Activated T-helper 1 cell treated with anti-CD3 and anti-CD28 coated beads, Interleukin-12 subunit alpha, Interleukin-12 subunit beta, Interleukin-2, Interleukin-4 antibody, amounts not matched to agents 30 ng/mL and 10 ng/mL and 1 ng/mL, durations not matched to agents 14 hours and 24 hours and 36 hours (primary cell): Measurements from ENCODE around the gene FRMD4B. TPM values are rescaled to one million over a fixed set of nuclear protein-coding genes. Genes with fewer than 3 reads are reported as not detected.
"Not testable (repeated sequence)": the region's sequence is repeated elsewhere in the genome, so short reads cannot be mapped to it uniquely, and the experiment has no call there.

ENCODE experiments used
- DNase-seq: peaks from one replicate; pipeline ENCODE4 v3.0.0; 2021; ENCODE audit warnings: low spot score
- H3K27ac Mint-ChIP-seq: one replicate; pipeline ENCODE4 v1.8.0; 2021; ENCODE audit warnings: mild to moderate bottlenecking, mixed read lengths
- H3K27me3 Mint-ChIP-seq: one replicate; pipeline ENCODE4 v1.8.0; 2022; ENCODE audit warnings: mild to moderate bottlenecking, moderate library complexity, mixed read lengths; ENCODE audit not compliant: insufficient read depth
- H3K36me3 Mint-ChIP-seq: one replicate; pipeline ENCODE4 v1.8.0; 2021; ENCODE audit warnings: low read depth, mixed read lengths
- H3K4me1 Mint-ChIP-seq: one replicate; pipeline ENCODE4 v1.8.0; 2021; ENCODE audit warnings: low read depth, mixed read lengths
- H3K4me3 Mint-ChIP-seq: one replicate; pipeline ENCODE4 v1.8.0; 2021; ENCODE audit warnings: mild to moderate bottlenecking, moderate library complexity, mixed read lengths
- H3K9me3 Mint-ChIP-seq: one replicate; pipeline ENCODE4 v1.8.0; 2021; ENCODE audit warnings: mixed read lengths
- intact Hi-C: fragments of 100-400 bp; cut with micrococcal nuclease; formaldehyde crosslinking; loops from one replicate; pipeline ENCODE4 v1.15.1; 2024
- total RNA-seq: library from RNA; stranded (reverse); gene quantifications from 2 replicates; pipeline ENCODE4 v1.2.3, GENCODE V29; 2022

Gene FRMD4B
- total RNA-seq, 1 donor from 2014 or later: 83.6 TPM

GRCh38 chr3:69324362-69325025 lies 61.4 kb downstream of the FRMD4B start:
- H3K4me1 Mint-ChIP-seq: peaks cover 56% of the 10 kb centered on the region
- peaks cover 1% of the 10 kb centered on the region for H3K27me3 Mint-ChIP-seq
- DNase-seq: no peak
- no peak overlapping the region for H3K4me3 Mint-ChIP-seq
- intact Hi-C loops: loop anchor here (1.0 to 10.0 kb wide), 8 partner anchors 29 to 620 kb away; no protein-coding TSS in a partner anchor
- peak overlapping the region; percentile 85 for H3K27ac Mint-ChIP-seq
- no peaks in the 10 kb centered on the region for H3K9me3 Mint-ChIP-seq
- peaks cover 3% of the 10 kb centered on the region for H3K36me3 Mint-ChIP-seq

- no peak overlapping the region for H3K27ac Mint-ChIP-seq
- no peak overlapping the region for H3K4me3 Mint-ChIP-seq
- H3K36me3 Mint-ChIP-seq: peaks cover 3% of the 10 kb centered on the region
- DNase-seq: no peak
- H3K27me3 Mint-ChIP-seq: peaks cover 1% of the 10 kb centered on the region
- no peaks in the 10 kb centered on the region for H3K9me3 Mint-ChIP-seq
- intact Hi-C loops: loop anchor here (1.0 to 10.0 kb wide), 7 partner anchors 29 to 621 kb away; no protein-coding TSS in a partner anchor
- peaks cover 55% of the 10 kb centered on the region for H3K4me1 Mint-ChIP-seq
Measured at GRCh38 chr3:69323941-69324340, 61.9 kb downstream of the FRMD4B start.

DNA sequence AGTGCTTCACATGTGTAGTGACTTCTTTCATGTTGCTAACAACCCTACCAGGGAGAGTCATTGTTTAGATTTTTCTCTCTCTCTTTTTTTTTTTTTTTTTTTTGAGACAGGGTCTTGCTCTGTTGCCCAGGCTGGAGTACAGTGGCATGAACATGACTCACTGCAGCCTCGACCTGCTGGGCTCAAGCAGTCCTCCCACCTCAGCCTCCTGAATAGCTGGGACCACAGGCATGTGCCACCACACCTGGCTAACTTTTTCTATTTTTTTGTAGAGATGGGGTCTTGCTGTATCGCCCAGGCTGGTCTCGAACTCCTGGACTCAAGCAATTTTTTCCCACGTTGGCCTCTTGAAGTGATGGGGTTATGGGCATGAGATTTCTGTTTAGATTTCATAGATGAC lies 63.4 kb downstream of the FRMD4B start:
- H3K27me3 Mint-ChIP-seq, H3K4me3 Mint-ChIP-seq, H3K36me3 Mint-ChIP-seq, DNase-seq, H3K9me3 Mint-ChIP-seq: not testable (repeated sequence)
- intact Hi-C loops: loop anchor here (5.0 to 10.0 kb wide), 2 partner anchors 220 to 622 kb away; no protein-coding TSS in a partner anchor
- Mint-ChIP-seq H3K27ac (peak overlapping the region; percentile 4), H3K4me1 (peaks cover 41% of the 10 kb centered on the region)

GRCh38 chr3:69322158-69322509 lies 63.8 kb downstream of the FRMD4B start:
- Mint-ChIP-seq H3K4me3 (no peak overlapping the region), H3K36me3 (no peaks in the 10 kb centered on the region), H3K27ac (no peak overlapping the region), H3K4me1 (peaks cover 37% of the 10 kb centered on the region), H3K27me3 (peaks cover 1% of the 10 kb centered on the region), H3K9me3 (no peaks in the 10 kb centered on the region)
- no peak for DNase-seq
- intact Hi-C loops: loop anchor here (5.0 to 10.0 kb wide), 2 partner anchors 220 to 623 kb away; no protein-coding TSS in a partner anchor

DNA sequence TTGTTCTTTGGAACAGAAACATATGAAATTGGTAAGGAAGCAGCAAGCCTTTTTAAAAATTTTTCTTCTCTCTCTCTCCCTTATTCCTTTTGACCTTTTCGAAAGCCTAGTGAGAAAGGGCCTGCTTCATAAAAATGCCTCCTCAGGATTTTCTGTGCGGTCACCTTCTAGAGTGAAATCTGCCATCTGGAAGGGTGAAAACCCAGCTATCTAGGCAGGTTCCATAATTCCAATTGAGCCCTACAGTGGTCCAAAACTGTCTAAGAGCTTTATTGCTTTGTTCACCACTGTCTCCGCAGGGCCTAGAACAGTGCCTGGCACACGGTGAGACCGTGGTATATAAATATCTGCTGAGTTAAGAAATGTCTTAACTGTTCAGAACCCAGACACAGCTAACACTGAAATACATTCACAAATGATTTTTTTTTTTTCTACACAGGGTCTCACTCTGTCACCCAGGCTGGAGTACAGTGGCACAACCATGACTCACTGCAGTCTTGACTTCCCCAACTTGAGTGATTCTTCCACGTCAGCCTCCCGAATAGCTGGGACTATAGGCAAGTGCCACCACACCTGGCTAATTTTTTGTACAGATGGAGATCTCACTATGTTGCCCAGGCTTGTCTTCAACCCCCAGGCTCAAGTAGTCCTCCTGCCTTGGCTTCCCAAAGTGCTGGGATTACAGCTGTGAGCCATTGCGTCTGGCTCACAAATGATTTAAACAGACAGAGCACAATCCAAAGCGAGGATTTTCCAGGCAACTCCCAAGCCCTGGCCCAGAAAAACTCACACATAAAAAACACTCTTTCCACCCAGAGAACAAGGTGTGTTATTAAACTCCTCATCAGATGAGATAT lies 64.4 kb downstream of the FRMD4B start:
- intact Hi-C loops: loop anchor here (5.0 to 10.0 kb wide), 2 partner anchors 221 to 623 kb away; no protein-coding TSS in a partner anchor
- Mint-ChIP-seq H3K36me3 (no peaks in the 10 kb centered on the region), H3K27me3 (peaks cover 1% of the 10 kb centered on the region), H3K9me3 (no peaks in the 10 kb centered on the region), H3K4me1 (peaks cover 32% of the 10 kb centered on the region), H3K4me3 (no peak overlapping the region), H3K27ac (no peak overlapping the region)
- no peak for DNase-seq

DNA sequence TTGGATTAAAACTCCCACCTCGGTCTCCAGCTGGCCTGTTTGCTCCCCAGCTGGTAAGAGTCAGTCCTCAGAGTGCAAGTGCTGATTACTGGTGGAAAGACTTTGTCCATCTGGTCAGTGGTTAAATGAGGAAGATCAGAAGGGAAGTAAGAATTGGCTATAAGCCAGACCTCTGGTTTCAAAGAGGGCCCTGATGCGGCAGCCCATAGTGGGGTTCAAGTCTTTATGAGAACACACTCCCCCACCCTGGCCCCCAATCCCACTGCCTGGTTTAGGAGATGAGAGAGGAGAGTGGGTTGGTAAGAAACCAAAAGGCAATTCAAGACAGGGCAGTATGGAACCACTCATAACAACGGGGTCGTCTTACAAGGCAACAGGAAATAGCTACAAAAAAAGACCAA lies 65.0 kb downstream of the FRMD4B start:
- intact Hi-C loops: loop anchor here (5.0 to 10.0 kb wide), 2 partner anchors 221 to 624 kb away; no protein-coding TSS in a partner anchor
- Mint-ChIP-seq H3K27me3 (peaks cover 1% of the 10 kb centered on the region), H3K4me1 (peaks cover 32% of the 10 kb centered on the region), H3K4me3 (no peak overlapping the region), H3K36me3 (no peaks in the 10 kb centered on the region), H3K9me3 (no peaks in the 10 kb centered on the region), H3K27ac (no peak overlapping the region)
- no peak for DNase-seq

DNA sequence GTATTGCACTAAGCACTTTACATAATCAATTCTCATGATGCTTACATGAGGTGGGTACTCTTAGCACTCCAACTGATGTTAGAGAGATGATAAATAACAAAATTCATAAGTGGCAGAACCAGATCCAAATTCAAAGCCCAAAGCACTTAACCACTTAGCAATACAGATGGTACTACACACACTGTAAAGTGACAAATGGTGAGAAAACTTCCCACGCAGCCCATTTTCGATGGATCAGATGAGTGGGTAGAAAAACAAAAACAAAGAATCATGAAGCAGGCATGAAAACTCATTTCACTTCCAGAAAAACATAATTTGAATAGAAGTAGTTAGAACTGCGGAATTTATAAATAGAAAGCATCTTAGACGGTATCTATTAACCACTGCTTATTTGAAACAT lies 66.2 kb downstream of the FRMD4B start:
- no peak for DNase-seq
- intact Hi-C loops: loop anchor here (5.0 to 10.0 kb wide), 2 partner anchors 223 to 625 kb away; no protein-coding TSS in a partner anchor
- peaks cover 1% of the 10 kb centered on the region for H3K27me3 Mint-ChIP-seq
- no peak overlapping the region for H3K4me3 Mint-ChIP-seq
- no peak overlapping the region for H3K27ac Mint-ChIP-seq
- peaks cover 19% of the 10 kb centered on the region for H3K4me1 Mint-ChIP-seq
- no peaks in the 10 kb centered on the region for H3K36me3 Mint-ChIP-seq
- H3K9me3 Mint-ChIP-seq: no peaks in the 10 kb centered on the region

GRCh38 chr3:69318410-69318809 lies 67.5 kb downstream of the FRMD4B start:
- Mint-ChIP-seq H3K27ac (no peak overlapping the region), H3K36me3 (no peaks in the 10 kb centered on the region), H3K9me3 (no peaks in the 10 kb centered on the region), H3K4me3 (no peak overlapping the region), H3K4me1 (peaks cover 11% of the 10 kb centered on the region), H3K27me3 (peaks cover 1% of the 10 kb centered on the region)
- no peak for DNase-seq
- intact Hi-C loops: no loop called here

DNA sequence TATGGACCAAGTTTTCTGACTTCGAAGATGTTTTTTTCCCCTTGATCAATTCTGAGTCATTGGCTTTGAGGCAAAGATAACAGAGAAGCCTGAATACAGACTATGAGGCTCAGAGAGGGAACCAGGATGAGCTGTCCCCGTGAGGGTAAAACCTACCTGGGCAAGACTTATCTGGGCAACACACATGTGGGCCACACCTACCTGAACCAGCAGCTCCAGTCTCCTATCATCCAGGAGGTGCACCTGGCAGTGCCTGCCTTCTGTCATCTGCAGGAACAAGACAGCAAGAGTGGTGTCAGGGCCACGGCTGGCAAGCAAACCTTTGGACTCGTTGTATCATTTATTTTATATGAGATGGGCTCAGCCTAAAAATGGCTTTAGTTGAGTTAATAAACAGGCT lies 72.6 kb downstream of the FRMD4B start:
- Mint-ChIP-seq H3K27ac (no peak overlapping the region), H3K4me3 (no peak overlapping the region), H3K36me3 (no peaks in the 10 kb centered on the region), H3K9me3 (no peaks in the 10 kb centered on the region), H3K4me1 (peaks cover 6% of the 10 kb centered on the region), H3K27me3 (no peaks in the 10 kb centered on the region)
- no peak for DNase-seq
- intact Hi-C loops: no loop called here

DNA sequence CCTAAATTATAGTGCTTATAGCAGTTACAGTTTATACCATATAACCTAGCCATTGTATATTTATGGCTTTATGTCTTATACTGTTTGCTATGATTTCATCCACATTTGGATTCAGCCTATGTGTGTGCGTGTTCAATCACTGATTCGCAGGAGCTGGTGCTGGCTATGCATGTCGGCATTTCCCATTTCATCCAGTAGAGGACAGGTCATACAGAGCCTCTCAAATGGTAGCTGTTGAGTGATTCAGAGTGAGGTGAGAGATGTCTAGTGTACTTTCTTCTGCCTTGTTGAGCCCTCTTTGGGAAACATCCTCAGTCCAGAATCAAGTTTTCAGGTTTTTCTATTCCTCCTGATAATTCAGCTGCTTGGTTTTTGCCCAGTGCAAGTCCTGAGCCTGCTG lies 76.1 kb downstream of the FRMD4B start:
- Mint-ChIP-seq H3K27me3 (no peaks in the 10 kb centered on the region), H3K36me3 (no peaks in the 10 kb centered on the region), H3K4me3 (no peak overlapping the region), H3K27ac (no peak overlapping the region), H3K4me1 (peaks cover 21% of the 10 kb centered on the region), H3K9me3 (no peaks in the 10 kb centered on the region)
- intact Hi-C loops: loop anchor here (1.0 kb wide), 1 partner anchor 100 kb away; no protein-coding TSS in a partner anchor
- no peak for DNase-seq

GRCh38 chr3:69306239-69307185 lies 79.4 kb downstream of the FRMD4B start:
- peak overlapping the region; percentile 55 for H3K4me3 Mint-ChIP-seq

GRCh38 chr3:69305011-69305410 lies 80.9 kb downstream of the FRMD4B start:
- Mint-ChIP-seq H3K4me3 (no peak overlapping the region), H3K27ac (peak overlapping the region; percentile 84), H3K36me3 (no peaks in the 10 kb centered on the region), H3K9me3 (no peaks in the 10 kb centered on the region), H3K27me3 (no peaks in the 10 kb centered on the region), H3K4me1 (peaks cover 34% of the 10 kb centered on the region)
- no peak for DNase-seq
- intact Hi-C loops: loop anchor here (1.0 to 2.0 kb wide), 6 partner anchors 17 to 210 kb away; no protein-coding TSS in a partner anchor

More at GRCh38 chr3:69306239-69307185, 79.4 kb downstream of the FRMD4B start:
- Mint-ChIP-seq H3K27me3 (no peaks in the 10 kb centered on the region), H3K9me3 (no peaks in the 10 kb centered on the region), H3K4me1 (peaks cover 30% of the 10 kb centered on the region), H3K27ac (peak overlapping the region; percentile 58), H3K36me3 (no peaks in the 10 kb centered on the region)
- intact Hi-C loops: loop anchor here (1.0 to 2.0 kb wide), 9 partner anchors 20 to 365 kb away; no protein-coding TSS in a partner anchor
- DNase-seq: peak; percentile 60
